Karpas-422 (cell line): ENCODE results near the gene CTSE. TPM values are rescaled to one million over a fixed set of nuclear protein-coding genes. Genes with fewer than 3 reads are reported as not detected.
"Not testable (repeated sequence)": the region's sequence is repeated elsewhere in the genome, so short reads cannot be mapped to it uniquely, and the experiment has no call there.

Experiments
- DNase-seq: peaks from one replicate; pipeline ENCODE4 v3.0.0-alpha.2; 2015
- H2AFZ ChIP-seq: fragments of 200-600 bp; sonication (generic); 2 replicates; pipeline ENCODE4 v1.6.1; 2014; ENCODE audit warnings: antibody characterized with exemption, low read length, mixed read lengths
- H3K27ac ChIP-seq: fragments of 200-600 bp; sonication (generic); 2 replicates; pipeline ENCODE4 v1.5.1; 2014; ENCODE audit warnings: mild to moderate bottlenecking, low read length, moderate library complexity
- H3K27me3 ChIP-seq: fragments of 200-600 bp; sonication (generic); 2 replicates; pipeline ENCODE4 v1.6.1; 2014; ENCODE audit warnings: low read length, mixed read lengths
- H3K36me3 ChIP-seq: fragments of 200-600 bp; sonication (generic); 2 replicates; pipeline ENCODE4 v1.6.1; 2014; ENCODE audit warnings: low read length, mixed read lengths; ENCODE audit not compliant: insufficient read depth
- H3K4me1 ChIP-seq: fragments of 200-600 bp; sonication (generic); 2 replicates; pipeline ENCODE4 v1.6.1; 2014; ENCODE audit warnings: mild to moderate bottlenecking, low read length, mixed read lengths
- H3K4me2 ChIP-seq: fragments of 200-600 bp; sonication (generic); 2 replicates; pipeline ENCODE4 v1.6.1; 2014; ENCODE audit warnings: low read length, low read depth, mild to moderate bottlenecking; ENCODE audit not compliant: poor library complexity, severe bottlenecking
- H3K4me3 ChIP-seq: fragments of 200-600 bp; sonication (generic); 2 replicates; pipeline ENCODE4 v1.5.1; 2014; ENCODE audit warnings: mild to moderate bottlenecking, antibody characterized with exemption, low read length, mixed read lengths
- H3K79me2 ChIP-seq: fragments of 200-600 bp; sonication (generic); 2 replicates; pipeline ENCODE4 v1.6.1; 2014; ENCODE audit warnings: mild to moderate bottlenecking, low read length, mixed read lengths
- H3K9ac ChIP-seq: fragments of 200-600 bp; sonication (generic); 2 replicates; pipeline ENCODE4 v1.6.0; 2014; ENCODE audit warnings: low read length
- H3K9me2 ChIP-seq: fragments of 200-600 bp; sonication (generic), shearing (Covaris generic); replicated peaks from 2 replicates; pipeline ENCODE4 v1.6.0; 2014; ENCODE audit warnings: mild to moderate bottlenecking, low read length, moderate library complexity; ENCODE audit not compliant: insufficient read depth
- H3K9me3 ChIP-seq: fragments of 300-700, 200-600 bp; sonication (generic); 2 replicates; pipeline ENCODE4 v1.6.1; 2014; ENCODE audit warnings: low read length, mixed read lengths
- H4K20me1 ChIP-seq: fragments of 200-600 bp; sonication (generic); 2 replicates; pipeline ENCODE4 v1.6.1; 2014; ENCODE audit warnings: mild to moderate bottlenecking, antibody characterized with exemption, low read length, low read depth; ENCODE audit not compliant: insufficient read depth
- total RNA-seq: library from RNA; depleted of rRNA; stranded (reverse); fragments of >200 nt; shearing (Covaris generic); gene quantifications from 2 replicates; pipeline ENCODE4 v1.2.3, GENCODE V29; 2014; ENCODE audit warnings: low replicate concordance

The CTSE gene
- total RNA-seq, 1 experiment from 2014 or later = not detected

GRCh38 chr1:206062464-206062863 is 38.8 kb upstream of the CTSE start:
- DNase-seq = no peak
- Histone ChIP-seq H2AFZ (no peak overlapping the region), H3K4me3 (no peak overlapping the region), H3K9me3 (no peaks in the 10 kb centered on the region), H3K4me2 (no peak overlapping the region), H3K9ac (no peak overlapping the region), H3K36me3 (no peaks in the 10 kb centered on the region), H3K4me1 (no peaks in the 10 kb centered on the region), H4K20me1 (no peaks in the 10 kb centered on the region), H3K79me2 (no peaks in the 10 kb centered on the region), H3K9me2 (no peaks in the 10 kb centered on the region), H3K27me3 (no peaks in the 10 kb centered on the region), H3K27ac (no peak overlapping the region)

DNA sequence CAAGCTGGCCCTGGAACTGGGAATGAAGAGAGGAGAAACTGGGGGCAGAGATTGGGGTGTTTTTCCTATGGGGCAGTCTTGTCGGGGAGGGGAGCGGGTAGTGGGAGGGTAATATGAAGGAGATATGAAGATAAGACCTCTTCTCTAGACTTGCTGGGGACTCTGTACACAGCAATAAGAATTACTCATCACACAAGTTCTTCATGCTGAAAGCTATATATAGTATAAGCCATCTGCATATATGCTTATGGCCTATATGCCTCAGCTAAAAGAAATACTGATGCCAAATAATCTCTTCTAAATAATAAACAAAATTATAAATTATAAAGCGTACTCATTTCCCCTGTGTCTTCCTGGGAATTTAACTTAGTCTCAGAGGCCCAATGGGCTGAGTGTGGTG is 37.1 kb upstream of the CTSE start:
- no peak for DNase-seq
- no peaks in the 10 kb centered on the region for H3K27me3 ChIP-seq
- H3K79me2 ChIP-seq = no peaks in the 10 kb centered on the region
- H3K36me3 ChIP-seq = no peaks in the 10 kb centered on the region
- no peak overlapping the region for H3K27ac ChIP-seq
- no peak overlapping the region for H2AFZ ChIP-seq
- H3K9me3 ChIP-seq = no peaks in the 10 kb centered on the region
- H3K9ac ChIP-seq = no peak overlapping the region
- no peak overlapping the region for H3K4me2 ChIP-seq
- H3K4me3 ChIP-seq = no peak overlapping the region
- no peaks in the 10 kb centered on the region for H4K20me1 ChIP-seq
- H3K9me2 ChIP-seq = no peaks in the 10 kb centered on the region
- H3K4me1 ChIP-seq = no peaks in the 10 kb centered on the region

DNA sequence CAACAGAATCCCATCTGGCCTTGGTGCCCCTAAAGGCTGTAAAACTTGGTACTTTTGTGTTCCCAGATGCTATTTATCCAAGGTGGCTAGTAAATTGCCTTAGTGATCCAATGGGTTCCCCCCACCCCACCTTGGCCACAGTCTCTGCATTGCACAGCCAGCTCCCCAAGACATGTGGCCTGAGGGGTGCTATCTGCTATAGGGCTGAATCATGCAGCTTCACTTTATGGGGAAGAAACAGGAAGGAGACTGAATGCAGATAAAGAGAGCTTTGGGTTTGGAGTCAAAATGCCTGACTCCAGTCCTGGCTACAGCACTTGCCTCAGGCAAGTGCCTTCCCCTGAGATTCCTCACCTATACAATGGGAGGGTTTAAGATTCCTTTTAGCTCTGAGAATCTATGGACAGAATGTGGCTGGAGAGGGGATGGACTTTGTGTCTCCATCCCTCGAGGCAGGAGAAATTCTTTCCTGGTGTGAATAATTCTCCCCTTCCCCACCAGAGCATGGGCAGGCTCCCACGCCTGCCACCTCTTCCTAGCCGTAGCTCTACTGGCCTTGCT is 35.7 kb upstream of the CTSE start:
- no peaks in the 10 kb centered on the region for H3K27me3 ChIP-seq
- no peak overlapping the region for H2AFZ ChIP-seq
- no peaks in the 10 kb centered on the region for H3K4me1 ChIP-seq
- no peak overlapping the region for H3K4me2 ChIP-seq
- H4K20me1 ChIP-seq = no peaks in the 10 kb centered on the region
- no peaks in the 10 kb centered on the region for H3K36me3 ChIP-seq
- H3K79me2 ChIP-seq = no peaks in the 10 kb centered on the region
- no peak overlapping the region for H3K4me3 ChIP-seq
- no peak overlapping the region for H3K9ac ChIP-seq
- H3K9me2 ChIP-seq = no peaks in the 10 kb centered on the region
- H3K27ac ChIP-seq = no peak overlapping the region
- no peaks in the 10 kb centered on the region for H3K9me3 ChIP-seq
- DNase-seq = no peak

DNA sequence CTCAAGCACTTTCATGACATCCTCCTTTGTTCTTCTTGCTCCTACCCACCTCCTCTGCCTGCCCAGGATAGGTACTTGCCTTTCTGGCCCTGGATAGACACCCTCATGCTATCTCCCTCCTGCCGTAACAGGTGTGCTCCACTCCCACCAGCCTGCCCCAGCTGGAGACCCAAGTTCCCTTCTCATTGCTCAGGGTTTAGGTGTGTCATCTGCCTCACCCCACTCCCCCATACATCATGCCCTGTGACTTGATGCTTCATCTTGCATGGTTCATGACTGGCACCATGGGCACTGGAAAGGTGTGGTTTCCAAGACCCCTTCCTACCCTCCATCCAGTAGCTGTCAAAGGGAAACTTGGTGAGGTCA is 35.2 kb upstream of the CTSE start:
- Histone ChIP-seq H3K4me1 (no peaks in the 10 kb centered on the region), H2AFZ (no peak overlapping the region), H3K27me3 (no peaks in the 10 kb centered on the region), H3K79me2 (no peaks in the 10 kb centered on the region), H3K27ac (no peak overlapping the region), H4K20me1 (no peaks in the 10 kb centered on the region), H3K4me2 (no peak overlapping the region), H3K9ac (no peak overlapping the region), H3K9me2 (no peaks in the 10 kb centered on the region), H3K9me3 (no peaks in the 10 kb centered on the region), H3K4me3 (no peak overlapping the region), H3K36me3 (no peaks in the 10 kb centered on the region)
- DNase-seq = no peak

DNA sequence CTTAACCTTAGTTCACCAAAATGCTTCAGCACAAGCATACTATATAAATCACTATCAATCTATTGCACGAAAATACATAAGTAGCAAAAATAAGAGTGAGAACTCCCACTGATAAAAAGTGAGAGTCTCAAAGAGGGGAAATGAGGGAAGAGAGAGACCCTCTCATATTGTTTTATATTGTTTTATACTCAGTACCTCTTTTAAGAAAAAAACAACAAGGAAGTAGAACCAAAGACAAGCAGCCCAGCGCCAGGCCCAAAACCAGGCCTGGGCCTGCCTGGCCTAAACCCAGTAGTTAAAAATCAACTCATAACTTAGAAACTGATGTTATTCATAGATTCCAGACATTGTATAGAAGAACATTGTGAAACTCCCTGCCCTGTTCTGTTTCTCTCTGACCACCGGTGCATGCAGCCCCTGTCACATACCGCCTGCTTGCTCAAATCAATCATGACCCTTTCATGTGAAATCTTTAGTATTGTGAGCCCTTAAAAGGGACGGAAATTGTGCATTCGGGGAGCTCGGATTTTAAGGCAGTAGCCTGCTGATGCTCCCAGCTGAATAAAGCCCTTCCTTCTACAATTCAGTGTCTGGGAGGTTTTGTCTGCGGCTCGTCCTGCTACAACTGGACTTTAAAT is 34.7 kb upstream of the CTSE start:
- H3K9me2 ChIP-seq, H3K9ac ChIP-seq, H3K4me1 ChIP-seq, H2AFZ ChIP-seq, H4K20me1 ChIP-seq, H3K27me3 ChIP-seq, DNase-seq, H3K79me2 ChIP-seq, H3K4me3 ChIP-seq, H3K27ac ChIP-seq, H3K4me2 ChIP-seq, H3K36me3 ChIP-seq, H3K9me3 ChIP-seq: not testable (repeated sequence)

- H3K9me2 ChIP-seq, H3K27me3 ChIP-seq, H3K36me3 ChIP-seq, H3K4me1 ChIP-seq, H3K4me2 ChIP-seq, H3K4me3 ChIP-seq, H4K20me1 ChIP-seq, H3K9ac ChIP-seq, H3K27ac ChIP-seq, H3K9me3 ChIP-seq, DNase-seq, H2AFZ ChIP-seq, H3K79me2 ChIP-seq: not testable (repeated sequence)
Observed at GRCh38 chr1:206055639-206056323, 32.1 kb upstream of the CTSE start.

GRCh38 chr1:206055069-206055625 is 31.5 kb upstream of the CTSE start:
- H3K4me1 ChIP-seq = peaks cover 11% of the 10 kb centered on the region
- not testable (repeated sequence) for H3K27ac ChIP-seq, H3K79me2 ChIP-seq, DNase-seq, H3K9ac ChIP-seq, H3K36me3 ChIP-seq, H3K4me3 ChIP-seq, H3K27me3 ChIP-seq, H3K4me2 ChIP-seq, H3K9me3 ChIP-seq, H2AFZ ChIP-seq, H4K20me1 ChIP-seq, H3K9me2 ChIP-seq

- H3K9me3 ChIP-seq, H3K27me3 ChIP-seq, H2AFZ ChIP-seq, H3K36me3 ChIP-seq, H3K9me2 ChIP-seq, H3K9ac ChIP-seq, H3K79me2 ChIP-seq, H4K20me1 ChIP-seq, H3K4me2 ChIP-seq, DNase-seq, H3K27ac ChIP-seq, H3K4me3 ChIP-seq: not testable (repeated sequence)
- H3K4me1 ChIP-seq = peaks cover 11% of the 10 kb centered on the region
Observed at GRCh38 chr1:206053616-206054015, 29.9 kb upstream of the CTSE start.
